ENCODE measurements around the gene XYLT1.

DNA sequence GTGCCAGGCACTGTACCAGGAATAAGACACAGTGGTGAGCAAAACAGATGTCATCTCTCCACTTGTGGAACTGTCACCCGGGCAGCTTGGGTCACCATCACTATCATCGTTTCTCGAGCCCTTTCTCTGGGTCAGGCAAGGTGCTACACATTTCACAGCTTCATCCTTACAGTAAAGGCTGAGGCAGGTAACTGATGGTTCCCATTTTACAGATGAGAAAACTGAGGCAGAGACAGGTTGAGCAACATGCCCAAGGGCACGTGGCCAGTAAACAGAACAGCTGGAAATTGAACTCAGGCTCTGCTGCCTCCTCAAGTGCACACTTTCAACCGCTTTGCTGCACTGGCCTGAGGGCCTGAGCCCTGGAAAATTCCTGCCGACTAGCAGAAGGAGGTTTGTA, 294.6 kb downstream of the XYLT1 start:
- TF ChIP-seq, protein P1, sequence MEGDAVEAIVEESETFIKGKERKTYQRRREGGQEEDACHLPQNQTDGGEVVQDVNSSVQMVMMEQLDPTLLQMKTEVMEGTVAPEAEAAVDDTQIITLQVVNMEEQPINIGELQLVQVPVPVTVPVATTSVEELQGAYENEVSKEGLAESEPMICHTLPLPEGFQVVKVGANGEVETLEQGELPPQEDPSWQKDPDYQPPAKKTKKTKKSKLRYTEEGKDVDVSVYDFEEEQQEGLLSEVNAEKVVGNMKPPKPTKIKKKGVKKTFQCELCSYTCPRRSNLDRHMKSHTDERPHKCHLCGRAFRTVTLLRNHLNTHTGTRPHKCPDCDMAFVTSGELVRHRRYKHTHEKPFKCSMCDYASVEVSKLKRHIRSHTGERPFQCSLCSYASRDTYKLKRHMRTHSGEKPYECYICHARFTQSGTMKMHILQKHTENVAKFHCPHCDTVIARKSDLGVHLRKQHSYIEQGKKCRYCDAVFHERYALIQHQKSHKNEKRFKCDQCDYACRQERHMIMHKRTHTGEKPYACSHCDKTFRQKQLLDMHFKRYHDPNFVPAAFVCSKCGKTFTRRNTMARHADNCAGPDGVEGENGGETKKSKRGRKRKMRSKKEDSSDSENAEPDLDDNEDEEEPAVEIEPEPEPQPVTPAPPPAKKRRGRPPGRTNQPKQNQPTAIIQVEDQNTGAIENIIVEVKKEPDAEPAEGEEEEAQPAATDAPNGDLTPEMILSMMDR (IDR thresholded peaks at IDR 0.05; ENCODE audit: poor library complexity, severe bottlenecking), result no peak
- TF ChIP-seq EZH2 (IDR thresholded peaks at IDR 0.05; ENCODE audit: borderline replicate concordance, insufficient read depth, low read length, poor library complexity, severe bottlenecking), result no peak
- TF ChIP-seq TAF1 (IDR thresholded peaks at IDR 0.05; ENCODE audit: low read depth), result no peak
- no peak for TF ChIP-seq EP300 (conservative IDR thresholded peaks at IDR 0.05; ENCODE audit: poor library complexity, severe bottlenecking)
- no peak for TF ChIP-seq POLR2AphosphoS5 (IDR thresholded peaks at IDR 0.05)
- TF ChIP-seq SMC3 (conservative IDR thresholded peaks at IDR 0.05; ENCODE audit: poor library complexity), result no peak
- no peak for TF ChIP-seq RAD21 (conservative IDR thresholded peaks at IDR 0.05)
